Amniotic stem cell (primary cell): ENCODE results near the gene MAD1L1.

ENCODE experiments used
- DNase-seq: peaks from one replicate; lab custom pipeline; 2025; lab: John Stamatoyannopoulos, UW

MAD1L1 gene

GRCh38 chr7:2217716-2218443 lies 14.9 kb downstream of the MAD1L1 start:
- DNase-seq: no peak

DNA sequence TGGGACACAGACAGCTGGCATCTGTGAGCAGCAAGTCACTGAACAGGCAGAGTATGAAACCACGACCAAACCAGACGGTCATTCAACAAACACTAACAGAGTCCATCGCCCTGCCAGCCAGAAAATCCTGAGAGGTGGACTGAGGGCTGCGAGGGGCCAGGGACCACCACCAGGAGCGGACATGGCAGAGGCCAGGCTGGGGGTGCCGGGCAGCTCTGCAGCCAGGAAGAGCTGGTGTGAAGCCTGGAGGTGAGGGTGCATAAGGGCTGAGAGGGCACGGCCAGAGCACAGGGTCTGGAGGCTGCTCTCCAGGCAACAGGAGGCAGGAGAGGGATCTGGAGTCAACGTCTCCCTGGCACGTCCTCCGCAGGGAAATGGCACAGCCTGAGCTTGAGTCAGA lies 15.5 kb downstream of the MAD1L1 start:
- no peak for DNase-seq

- no peak for DNase-seq
Observed at GRCh38 chr7:2215851-2216250, 16.9 kb downstream of the MAD1L1 start.

GRCh38 chr7:2214636-2215035 lies 18.1 kb downstream of the MAD1L1 start:
- DNase-seq: no peak

- DNase-seq: no peak
Observed at GRCh38 chr7:2213551-2214215, 19.1 kb downstream of the MAD1L1 start.

DNA sequence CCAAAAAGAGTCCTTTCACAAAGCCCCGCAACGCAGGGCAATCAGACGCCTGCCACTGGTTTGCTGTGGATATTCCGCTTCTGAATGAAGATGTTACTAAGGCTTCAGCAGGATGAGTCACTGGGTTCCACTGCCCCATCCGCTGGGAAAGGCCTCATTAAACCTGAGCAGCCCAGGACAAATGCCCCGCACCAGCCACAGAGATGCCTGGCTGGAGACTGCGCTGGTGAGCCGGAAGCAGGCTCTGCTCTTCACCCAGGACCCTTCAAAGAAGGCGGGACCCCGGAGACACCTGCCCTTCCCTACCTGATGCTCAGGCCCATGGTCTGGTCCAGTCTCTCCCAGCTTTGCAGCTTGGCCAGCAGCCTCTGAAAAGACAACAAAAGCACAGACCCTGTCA lies 19.8 kb downstream of the MAD1L1 start:
- DNase-seq: no peak

DNA sequence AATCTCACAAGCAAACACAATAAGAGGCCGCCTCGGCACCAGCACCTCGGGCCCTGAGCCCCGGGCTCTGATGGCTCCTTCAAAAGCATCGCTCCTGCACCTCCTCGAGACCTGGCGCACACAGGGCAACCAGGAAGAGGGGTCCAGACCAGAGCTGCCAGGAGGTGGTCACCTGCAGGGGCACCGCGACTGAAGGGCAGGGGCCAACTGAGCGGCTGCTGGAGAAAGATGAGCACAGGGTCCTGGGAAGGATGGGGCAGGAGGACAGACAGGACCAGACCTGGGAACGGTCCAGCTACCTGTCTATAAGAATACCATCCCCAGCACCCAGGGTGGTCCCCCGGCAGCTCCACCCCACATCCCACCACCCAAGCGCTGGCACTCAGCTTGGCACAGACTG lies 20.8 kb downstream of the MAD1L1 start:
- no peak for DNase-seq

DNA sequence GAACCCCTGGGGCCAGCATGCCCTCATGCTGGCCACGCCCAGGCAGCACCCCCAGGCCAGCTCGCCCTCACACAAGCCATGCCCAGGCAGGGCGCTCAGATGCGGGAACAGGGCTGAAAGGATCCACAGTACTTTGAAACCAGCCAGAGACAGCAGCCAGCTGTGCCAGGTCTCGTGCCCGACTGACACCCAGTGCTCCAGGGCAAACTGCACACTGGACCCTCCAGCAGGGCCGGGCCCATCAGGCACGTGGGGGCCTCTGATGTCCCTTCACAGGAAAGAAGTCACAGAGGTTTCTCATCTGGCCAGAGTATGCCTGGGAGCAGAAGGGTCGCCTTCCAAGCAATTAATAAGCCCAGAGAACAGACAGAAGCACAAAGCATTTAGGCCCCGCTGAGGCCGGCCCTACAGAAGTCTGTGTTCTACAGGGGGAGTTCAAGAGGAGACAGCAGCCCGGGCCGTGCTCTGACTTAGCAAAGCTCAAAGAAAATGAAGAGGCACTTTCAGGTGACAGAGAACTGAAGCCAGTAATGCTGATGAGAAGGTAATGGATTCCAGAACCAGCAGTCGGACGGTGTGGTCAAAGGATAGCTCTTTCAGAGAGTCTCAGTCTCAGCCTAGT lies 21.4 kb downstream of the MAD1L1 start:
- DNase-seq: no peak

DNA sequence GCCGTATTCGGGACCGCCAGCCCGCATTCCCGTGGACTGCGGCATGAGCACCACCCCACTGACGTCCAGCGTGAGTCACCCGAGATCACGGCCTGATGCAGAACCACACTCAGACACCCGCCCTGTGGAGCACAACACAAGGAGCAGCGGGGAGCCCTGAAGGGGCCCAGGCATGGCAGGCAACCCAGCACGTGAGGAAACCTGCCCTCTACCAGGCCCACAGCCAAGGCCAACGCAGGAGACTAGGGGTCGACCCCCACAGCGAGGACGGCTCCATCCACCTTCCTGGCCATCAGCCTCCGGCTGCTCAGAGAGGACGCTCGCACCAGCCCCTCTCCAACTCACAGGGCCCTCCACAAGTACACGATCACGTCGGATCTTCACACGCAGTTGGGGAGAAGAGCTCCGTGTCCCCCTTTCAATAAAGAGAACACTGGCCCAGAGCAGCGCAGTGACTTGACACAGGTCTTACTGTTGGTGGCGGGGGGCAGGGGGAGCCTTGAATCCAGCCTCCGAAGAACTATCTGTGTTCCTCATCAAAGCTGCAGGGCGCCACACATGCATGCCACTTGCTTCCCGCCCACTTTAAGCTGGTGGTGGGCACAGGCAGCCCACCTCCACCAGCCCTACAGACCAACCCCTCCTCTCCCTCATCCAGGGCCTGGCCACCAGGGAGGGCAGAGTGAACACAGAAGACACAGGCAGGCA lies 22.0 kb downstream of the MAD1L1 start:
- DNase-seq: no peak

GRCh38 chr7:2209961-2210323 lies 22.8 kb downstream of the MAD1L1 start:
- no peak for DNase-seq

DNA sequence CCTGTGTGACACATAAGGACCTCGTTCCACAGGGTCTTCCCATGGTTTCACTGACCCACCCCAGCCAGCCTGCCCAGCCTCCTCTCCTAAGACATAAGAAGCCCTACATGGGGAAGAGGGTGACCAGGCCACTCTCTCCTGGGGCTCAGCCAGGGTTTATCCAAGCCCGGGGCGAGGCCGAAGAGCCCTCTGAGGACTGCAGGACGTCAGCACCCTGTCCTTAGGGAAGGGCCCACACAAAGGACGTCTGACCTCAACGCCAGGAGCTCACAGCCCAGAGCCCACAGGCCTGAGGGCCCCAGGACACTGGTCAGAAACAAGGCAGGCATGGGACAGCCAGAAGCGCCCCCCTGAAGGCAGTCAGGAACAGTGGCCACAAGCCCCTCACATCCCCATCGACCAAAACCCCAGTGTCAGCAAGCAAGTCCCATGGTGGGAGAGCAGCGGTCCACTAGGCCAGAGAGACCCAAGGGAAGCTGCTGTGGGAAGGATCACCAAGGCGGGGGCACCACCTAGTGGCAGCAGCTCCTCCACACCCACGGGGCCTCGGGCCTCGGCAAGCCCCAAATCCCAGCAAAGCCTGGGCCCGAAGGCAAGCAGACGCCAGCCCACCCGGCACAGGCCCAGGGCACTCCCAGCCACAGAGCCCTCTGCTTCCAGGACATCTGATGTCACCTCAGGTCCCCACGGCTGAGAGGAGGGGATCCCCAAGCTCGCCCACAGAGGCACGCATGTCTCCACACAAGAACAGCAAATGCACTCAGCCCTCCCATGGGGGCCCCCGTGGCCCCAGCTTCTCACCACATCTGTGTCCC lies 23.4 kb downstream of the MAD1L1 start:
- peak; percentile 59 for DNase-seq

GRCh38 chr7:2208712-2209111 lies 24.0 kb downstream of the MAD1L1 start:
- no peak for DNase-seq

GRCh38 chr7:2205036-2205780 lies 27.5 kb downstream of the MAD1L1 start:
- no peak for DNase-seq

- DNase-seq: no peak
Observed at GRCh38 chr7:2204446-2204845, 28.3 kb downstream of the MAD1L1 start.

DNA sequence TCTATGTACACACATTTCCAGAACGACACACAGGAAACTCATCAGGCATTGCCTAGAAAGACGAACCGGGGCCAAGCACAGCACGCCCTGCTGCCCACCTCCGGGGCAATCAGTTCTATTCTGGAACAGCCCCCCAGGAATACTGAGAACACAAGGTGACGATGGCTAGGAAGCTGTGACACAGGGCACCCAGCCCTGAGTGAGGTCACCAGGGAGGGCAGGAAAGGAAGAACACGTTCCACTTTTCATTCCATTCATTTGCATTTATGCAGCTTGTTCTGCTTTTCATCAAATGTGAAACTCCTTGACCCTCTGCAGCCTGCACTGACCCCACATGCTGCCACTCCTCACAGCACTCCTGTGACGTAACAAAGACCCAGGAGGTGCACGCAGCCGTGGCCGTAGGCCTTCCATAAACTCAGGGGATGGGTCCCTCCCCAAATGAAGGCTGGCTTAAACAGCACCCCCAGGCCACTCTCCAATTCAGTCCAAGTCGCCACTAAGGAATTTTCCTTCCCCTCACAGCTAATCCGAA lies 28.9 kb downstream of the MAD1L1 start:
- no peak for DNase-seq

- no peak for DNase-seq
Observed at GRCh38 chr7:2202901-2203765, 29.6 kb downstream of the MAD1L1 start.

GRCh38 chr7:2202361-2202761 lies 30.4 kb downstream of the MAD1L1 start:
- no peak for DNase-seq

- no peak for DNase-seq
Observed at GRCh38 chr7:2201686-2202360, 30.9 kb downstream of the MAD1L1 start.

GRCh38 chr7:2201128-2201527 lies 31.6 kb downstream of the MAD1L1 start:
- DNase-seq: no peak
